ENCODE data around the gene SGCD.

Gene SGCD

DNA sequence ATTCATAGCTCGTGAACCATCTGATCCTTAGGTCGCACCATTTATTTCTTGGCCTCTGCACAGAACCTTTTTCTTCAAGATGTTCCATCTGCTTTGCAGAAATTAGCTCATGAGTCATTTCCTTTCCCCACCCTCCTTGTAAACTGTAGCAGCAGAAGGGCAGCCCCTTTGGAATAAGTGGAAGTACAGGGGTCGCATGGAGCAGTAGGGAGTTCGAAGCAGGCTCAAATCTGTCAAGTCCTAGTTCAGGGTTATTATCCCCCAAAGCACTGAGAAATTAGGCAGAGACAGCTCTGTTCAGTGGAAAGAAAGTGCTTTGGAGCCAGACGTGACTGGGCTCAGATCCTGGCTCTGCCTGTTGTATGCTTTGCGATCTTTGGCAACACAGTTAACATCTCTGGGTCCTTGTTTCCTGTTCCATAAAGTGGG lies 84.2 kb downstream of the SGCD start:
- Histone ChIP-seq H3K9me3 (ENCODE audit: control extremely low read depth in 1 of 5, control insufficient read depth in 4 of 5, insufficient read depth in 2 of 5, low read depth in 1 of 5, low read length in 4 of 5) (no peaks in the 10 kb centered on the region), H3K4me1 (ENCODE audit: control extremely low read depth in 1 of 4, control insufficient read depth in 4 of 4, insufficient read depth in 4 of 4, low read length in 3 of 4) (no peaks in the 10 kb centered on the region), H3K4me3 (ENCODE audit: control insufficient read depth in 1 of 7, extremely low read depth in 1 of 7, insufficient read depth in 4 of 7, low read depth in 2 of 7, low read length in 6 of 7) (no peak overlapping the region), H3K27me3 (replicated peaks in 2 of 5; ENCODE audit: control insufficient read depth in 4 of 5, insufficient read depth in 5 of 5, low read length in 4 of 5) (no peaks in the 10 kb centered on the region), H3K36me3 (ENCODE audit: control insufficient read depth in 4 of 4, insufficient read depth in 4 of 4, low read length in 3 of 4) (no peaks in the 10 kb centered on the region), H3K27ac (ENCODE audit: insufficient read depth in 1 of 2, low read depth in 1 of 2, low read length in 2 of 2, poor library complexity in 1 of 2, severe bottlenecking in 2 of 2) (no peak overlapping the region)
- 57% methylated on average over 4 of the region's 6 CpGs for WGBS (ENCODE audit: insufficient coverage)
- no peak for DNase-seq
- CTCF ChIA-PET = interaction anchor here (1.7 kb wide), 1 partner anchor 10 kb away, joined by 4 read pairs; no protein-coding TSS in a partner anchor
- POLR2A ChIA-PET = no interaction called here

DNA sequence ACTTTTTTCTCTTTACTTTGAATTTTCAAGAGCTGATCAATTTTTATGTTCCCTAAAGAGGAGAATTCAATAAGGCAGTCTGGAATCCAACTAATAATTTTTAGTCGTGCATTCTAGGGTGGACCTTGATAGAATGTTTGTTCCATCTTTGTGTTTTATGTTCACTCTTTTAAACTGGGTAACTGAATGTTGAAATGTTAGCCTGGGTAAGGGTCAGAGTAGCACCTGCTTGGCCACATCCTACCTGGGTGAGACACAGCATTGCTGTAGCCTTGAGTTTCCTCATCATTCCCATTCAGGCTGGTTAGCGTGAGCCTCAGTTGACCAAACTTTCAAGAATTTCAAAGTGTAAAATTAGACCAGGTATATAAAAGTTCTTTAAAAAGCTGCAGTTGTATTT lies 85.0 kb downstream of the SGCD start:
- H3K4me3 ChIP-seq (ENCODE audit: control insufficient read depth in 1 of 7, extremely low read depth in 1 of 7, insufficient read depth in 4 of 7, low read depth in 2 of 7, low read length in 6 of 7) = no peak overlapping the region
- DNase-seq = no peak
- H3K27ac ChIP-seq (ENCODE audit: insufficient read depth in 1 of 2, low read depth in 1 of 2, low read length in 2 of 2, poor library complexity in 1 of 2, severe bottlenecking in 2 of 2) = no peak overlapping the region
- WGBS (ENCODE audit: insufficient coverage) = no CpG with 5 or more reads among the region's 2 CpGs
- CTCF ChIA-PET = no interaction called here
- no peaks in the 10 kb centered on the region for H3K36me3 ChIP-seq (ENCODE audit: control insufficient read depth in 4 of 4, insufficient read depth in 4 of 4, low read length in 3 of 4)
- H3K27me3 ChIP-seq (replicated peaks in 2 of 5; ENCODE audit: control insufficient read depth in 4 of 5, insufficient read depth in 5 of 5, low read length in 4 of 5) = no peaks in the 10 kb centered on the region
- H3K9me3 ChIP-seq (ENCODE audit: control extremely low read depth in 1 of 5, control insufficient read depth in 4 of 5, insufficient read depth in 2 of 5, low read depth in 1 of 5, low read length in 4 of 5) = no peaks in the 10 kb centered on the region
- POLR2A ChIA-PET = no interaction called here
- no peaks in the 10 kb centered on the region for H3K4me1 ChIP-seq (ENCODE audit: control extremely low read depth in 1 of 4, control insufficient read depth in 4 of 4, insufficient read depth in 4 of 4, low read length in 3 of 4)

DNA sequence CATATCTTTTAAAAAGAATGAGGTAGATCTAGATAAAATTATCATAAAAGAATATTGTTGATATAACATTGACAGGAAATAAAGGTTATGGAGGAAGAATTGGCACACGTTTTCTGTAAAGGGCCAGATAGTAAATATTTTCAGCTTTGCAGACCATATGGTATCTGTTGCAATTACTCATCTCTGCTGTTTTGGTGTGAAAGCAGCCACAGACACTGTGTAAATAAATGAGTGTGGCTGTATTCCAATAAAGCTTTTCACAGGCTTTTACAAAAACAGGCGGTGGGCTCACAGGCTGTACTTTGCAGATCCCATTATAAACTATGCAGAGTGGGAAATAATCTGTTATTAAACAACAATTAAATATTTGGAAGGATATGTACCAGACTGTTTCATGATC lies 87.4 kb downstream of the SGCD start:
- POLR2A ChIA-PET = no interaction called here
- 60% methylated on average over 1 of the region's 2 CpGs for WGBS (ENCODE audit: insufficient coverage)
- Histone ChIP-seq H3K4me3 (ENCODE audit: control insufficient read depth in 1 of 7, extremely low read depth in 1 of 7, insufficient read depth in 4 of 7, low read depth in 2 of 7, low read length in 6 of 7) (no peak overlapping the region), H3K36me3 (ENCODE audit: control insufficient read depth in 4 of 4, insufficient read depth in 4 of 4, low read length in 3 of 4) (no peaks in the 10 kb centered on the region), H3K27ac (ENCODE audit: insufficient read depth in 1 of 2, low read depth in 1 of 2, low read length in 2 of 2, poor library complexity in 1 of 2, severe bottlenecking in 2 of 2) (no peak overlapping the region), H3K9me3 (ENCODE audit: control extremely low read depth in 1 of 5, control insufficient read depth in 4 of 5, insufficient read depth in 2 of 5, low read depth in 1 of 5, low read length in 4 of 5) (no peaks in the 10 kb centered on the region), H3K4me1 (ENCODE audit: control extremely low read depth in 1 of 4, control insufficient read depth in 4 of 4, insufficient read depth in 4 of 4, low read length in 3 of 4) (no peaks in the 10 kb centered on the region), H3K27me3 (replicated peaks in 2 of 5; ENCODE audit: control insufficient read depth in 4 of 5, insufficient read depth in 5 of 5, low read length in 4 of 5) (no peaks in the 10 kb centered on the region)
- CTCF ChIA-PET = no interaction called here
- no peak for DNase-seq

DNA sequence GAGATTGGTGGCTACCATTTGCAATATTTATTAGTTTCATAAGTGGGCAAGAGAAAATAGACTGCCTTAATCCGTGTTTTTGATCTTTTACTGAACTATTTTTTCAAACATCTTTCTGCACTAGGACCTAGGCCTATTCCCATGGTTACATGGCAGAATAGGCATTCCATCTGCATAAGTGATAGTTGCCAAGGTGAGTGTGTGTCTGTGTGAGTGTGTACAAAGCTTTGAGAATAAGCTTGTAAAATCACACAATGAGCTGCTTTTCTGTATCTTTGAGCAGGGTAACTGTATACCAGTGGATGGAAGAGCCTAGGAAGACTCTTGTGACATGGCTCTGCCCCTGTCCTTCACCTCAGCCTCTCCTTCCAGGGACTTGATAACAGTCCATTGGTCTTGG lies 92.7 kb downstream of the SGCD start:
- no peaks in the 10 kb centered on the region for H3K36me3 ChIP-seq (ENCODE audit: control insufficient read depth in 4 of 4, insufficient read depth in 4 of 4, low read length in 3 of 4)
- H3K27me3 ChIP-seq (replicated peaks in 2 of 5; ENCODE audit: control insufficient read depth in 4 of 5, insufficient read depth in 5 of 5, low read length in 4 of 5) = no peaks in the 10 kb centered on the region
- no CpG with 5 or more reads among the region's 1 CpG for WGBS (ENCODE audit: insufficient coverage)
- CTCF ChIA-PET = no interaction called here
- no peak overlapping the region for H3K27ac ChIP-seq (ENCODE audit: insufficient read depth in 1 of 2, low read depth in 1 of 2, low read length in 2 of 2, poor library complexity in 1 of 2, severe bottlenecking in 2 of 2)
- no peaks in the 10 kb centered on the region for H3K9me3 ChIP-seq (ENCODE audit: control extremely low read depth in 1 of 5, control insufficient read depth in 4 of 5, insufficient read depth in 2 of 5, low read depth in 1 of 5, low read length in 4 of 5)
- no peak overlapping the region for H3K4me3 ChIP-seq (ENCODE audit: control insufficient read depth in 1 of 7, extremely low read depth in 1 of 7, insufficient read depth in 4 of 7, low read depth in 2 of 7, low read length in 6 of 7)
- DNase-seq = no peak
- H3K4me1 ChIP-seq (ENCODE audit: control extremely low read depth in 1 of 4, control insufficient read depth in 4 of 4, insufficient read depth in 4 of 4, low read length in 3 of 4) = no peaks in the 10 kb centered on the region
- POLR2A ChIA-PET = no interaction called here

DNA sequence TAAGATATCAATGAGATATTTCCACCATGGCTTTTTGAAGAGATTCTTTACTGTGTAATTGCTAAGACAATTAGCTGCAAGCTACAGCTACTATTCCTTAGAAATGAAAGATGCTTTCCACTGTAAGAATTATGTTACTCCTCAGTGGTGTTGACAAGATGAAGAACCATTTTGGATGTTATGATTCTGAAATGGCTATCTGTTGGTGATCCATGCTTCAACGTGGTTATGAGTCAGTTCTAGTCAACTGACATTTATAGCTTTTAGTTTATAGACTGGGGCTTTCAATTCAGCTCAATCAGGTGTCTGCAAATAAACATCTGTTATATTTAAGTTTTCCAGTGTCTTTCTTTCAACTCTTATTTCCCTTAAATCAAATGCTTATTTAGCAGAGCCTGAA lies 93.7 kb downstream of the SGCD start:
- Histone ChIP-seq H3K4me3 (ENCODE audit: control insufficient read depth in 1 of 7, extremely low read depth in 1 of 7, insufficient read depth in 4 of 7, low read depth in 2 of 7, low read length in 6 of 7) (no peak overlapping the region), H3K9me3 (ENCODE audit: control extremely low read depth in 1 of 5, control insufficient read depth in 4 of 5, insufficient read depth in 2 of 5, low read depth in 1 of 5, low read length in 4 of 5) (no peaks in the 10 kb centered on the region), H3K27me3 (replicated peaks in 2 of 5; ENCODE audit: control insufficient read depth in 4 of 5, insufficient read depth in 5 of 5, low read length in 4 of 5) (no peaks in the 10 kb centered on the region), H3K27ac (ENCODE audit: insufficient read depth in 1 of 2, low read depth in 1 of 2, low read length in 2 of 2, poor library complexity in 1 of 2, severe bottlenecking in 2 of 2) (no peak overlapping the region), H3K36me3 (ENCODE audit: control insufficient read depth in 4 of 4, insufficient read depth in 4 of 4, low read length in 3 of 4) (no peaks in the 10 kb centered on the region), H3K4me1 (ENCODE audit: control extremely low read depth in 1 of 4, control insufficient read depth in 4 of 4, insufficient read depth in 4 of 4, low read length in 3 of 4) (no peaks in the 10 kb centered on the region)
- DNase-seq = no peak
- CTCF ChIA-PET = no interaction called here
- POLR2A ChIA-PET = no interaction called here
- no CpG with 5 or more reads among the region's 1 CpG for WGBS (ENCODE audit: insufficient coverage)

DNA sequence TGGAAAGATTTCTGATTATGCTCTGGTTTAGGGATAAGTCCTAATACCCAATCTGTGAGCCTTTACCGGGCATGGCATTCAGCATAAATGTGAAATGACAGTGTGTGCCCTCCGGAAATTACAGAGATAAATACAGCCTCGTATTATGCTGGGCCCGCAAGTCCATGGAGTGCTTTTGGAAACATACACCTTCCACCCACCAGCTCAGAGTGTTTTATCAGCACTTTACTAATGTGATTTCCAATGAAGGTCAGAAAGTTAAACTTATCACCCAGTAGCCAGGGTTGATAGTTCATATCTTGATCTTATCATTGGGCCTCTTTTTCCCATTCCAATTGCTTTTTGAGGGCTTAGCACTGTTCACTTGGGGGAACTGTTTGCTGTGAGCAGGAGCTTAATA lies 94.8 kb downstream of the SGCD start:
- Histone ChIP-seq H3K4me3 (ENCODE audit: control insufficient read depth in 1 of 7, extremely low read depth in 1 of 7, insufficient read depth in 4 of 7, low read depth in 2 of 7, low read length in 6 of 7) (no peak overlapping the region), H3K4me1 (ENCODE audit: control extremely low read depth in 1 of 4, control insufficient read depth in 4 of 4, insufficient read depth in 4 of 4, low read length in 3 of 4) (no peaks in the 10 kb centered on the region), H3K27ac (ENCODE audit: insufficient read depth in 1 of 2, low read depth in 1 of 2, low read length in 2 of 2, poor library complexity in 1 of 2, severe bottlenecking in 2 of 2) (no peak overlapping the region), H3K36me3 (ENCODE audit: control insufficient read depth in 4 of 4, insufficient read depth in 4 of 4, low read length in 3 of 4) (no peaks in the 10 kb centered on the region), H3K27me3 (replicated peaks in 2 of 5; ENCODE audit: control insufficient read depth in 4 of 5, insufficient read depth in 5 of 5, low read length in 4 of 5) (no peaks in the 10 kb centered on the region), H3K9me3 (ENCODE audit: control extremely low read depth in 1 of 5, control insufficient read depth in 4 of 5, insufficient read depth in 2 of 5, low read depth in 1 of 5, low read length in 4 of 5) (no peaks in the 10 kb centered on the region)
- WGBS (ENCODE audit: insufficient coverage) = 82% methylated on average over 4 of the region's 4 CpGs
- POLR2A ChIA-PET = no interaction called here
- no peak for DNase-seq
- CTCF ChIA-PET = no interaction called here

DNA sequence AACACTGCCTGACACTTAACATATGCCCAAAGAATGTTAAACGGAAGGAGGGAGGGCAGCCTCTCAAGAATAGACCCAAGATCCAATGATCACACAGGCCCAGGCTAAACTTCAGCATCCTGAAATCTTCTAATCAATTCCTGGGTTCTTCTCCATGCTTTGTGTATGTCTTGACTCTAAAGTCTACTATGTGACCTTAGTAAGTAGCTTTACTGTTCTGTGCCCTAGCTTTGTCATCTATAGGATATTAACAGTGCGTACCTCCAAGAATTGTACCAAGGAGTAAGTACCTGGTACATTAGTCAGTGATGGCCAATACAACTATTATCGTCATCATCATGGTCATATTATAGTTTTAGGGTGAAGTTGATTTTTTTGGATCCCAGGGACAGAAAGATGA lies 96.6 kb downstream of the SGCD start:
- H3K36me3 ChIP-seq (ENCODE audit: control insufficient read depth in 4 of 4, insufficient read depth in 4 of 4, low read length in 3 of 4) = no peaks in the 10 kb centered on the region
- no peaks in the 10 kb centered on the region for H3K4me1 ChIP-seq (ENCODE audit: control extremely low read depth in 1 of 4, control insufficient read depth in 4 of 4, insufficient read depth in 4 of 4, low read length in 3 of 4)
- H3K9me3 ChIP-seq (ENCODE audit: control extremely low read depth in 1 of 5, control insufficient read depth in 4 of 5, insufficient read depth in 2 of 5, low read depth in 1 of 5, low read length in 4 of 5) = no peaks in the 10 kb centered on the region
- H3K27ac ChIP-seq (ENCODE audit: insufficient read depth in 1 of 2, low read depth in 1 of 2, low read length in 2 of 2, poor library complexity in 1 of 2, severe bottlenecking in 2 of 2) = no peak overlapping the region
- no peaks in the 10 kb centered on the region for H3K27me3 ChIP-seq (replicated peaks in 2 of 5; ENCODE audit: control insufficient read depth in 4 of 5, insufficient read depth in 5 of 5, low read length in 4 of 5)
- DNase-seq = peak in 1 of 3 donors; percentile 0
- ChIA-PET CTCF (no interaction called here), POLR2A (no interaction called here)
- WGBS (ENCODE audit: insufficient coverage) = 71% methylated on average over 2 of the region's 3 CpGs
- H3K4me3 ChIP-seq (ENCODE audit: control insufficient read depth in 1 of 7, extremely low read depth in 1 of 7, insufficient read depth in 4 of 7, low read depth in 2 of 7, low read length in 6 of 7) = no peak overlapping the region

DNA sequence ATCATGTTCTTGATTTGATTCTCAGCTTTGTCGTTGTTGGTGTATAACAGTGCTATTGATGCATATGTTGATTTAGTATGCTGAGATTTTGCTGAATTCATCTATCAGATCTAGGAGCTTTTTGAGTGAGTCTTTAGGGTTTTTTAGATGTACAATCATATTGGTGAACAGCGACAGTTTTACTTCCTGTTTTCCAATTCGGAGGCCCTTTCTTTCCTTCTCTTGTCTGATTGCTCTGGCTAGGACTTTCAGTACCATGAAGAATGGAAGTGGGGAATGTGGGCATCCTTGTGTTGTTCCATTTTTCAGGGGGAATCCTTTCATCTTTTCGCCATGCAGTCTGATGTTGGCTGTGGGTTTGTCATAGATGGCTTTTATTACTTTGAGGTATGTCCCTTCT lies 100.4 kb downstream of the SGCD start:
- Histone ChIP-seq H3K27ac (ENCODE audit: insufficient read depth in 1 of 2, low read depth in 1 of 2, low read length in 2 of 2, poor library complexity in 1 of 2, severe bottlenecking in 2 of 2) (no peak overlapping the region), H3K27me3 (replicated peaks in 2 of 5; ENCODE audit: control insufficient read depth in 4 of 5, insufficient read depth in 5 of 5, low read length in 4 of 5) (no peaks in the 10 kb centered on the region), H3K9me3 (ENCODE audit: control extremely low read depth in 1 of 5, control insufficient read depth in 4 of 5, insufficient read depth in 2 of 5, low read depth in 1 of 5, low read length in 4 of 5) (no peaks in the 10 kb centered on the region), H3K4me3 (ENCODE audit: control insufficient read depth in 1 of 7, extremely low read depth in 1 of 7, insufficient read depth in 4 of 7, low read depth in 2 of 7, low read length in 6 of 7) (no peak overlapping the region), H3K4me1 (ENCODE audit: control extremely low read depth in 1 of 4, control insufficient read depth in 4 of 4, insufficient read depth in 4 of 4, low read length in 3 of 4) (no peaks in the 10 kb centered on the region), H3K36me3 (ENCODE audit: control insufficient read depth in 4 of 4, insufficient read depth in 4 of 4, low read length in 3 of 4) (no peaks in the 10 kb centered on the region)
- DNase-seq = no peak
- ChIA-PET POLR2A (no interaction called here), CTCF (no interaction called here)
- WGBS (ENCODE audit: insufficient coverage) = 82% methylated on average over 3 of the region's 4 CpGs

All from common myeloid progenitor, CD34-positive (primary cell).